ENCODE results near the gene SLC25A23.

GRCh38 chr19:6453951-6454565 lies 5.5 kb downstream of the SLC25A23 start:
- TF ChIP-seq POLR2A (conservative IDR thresholded peaks at IDR 0.05) (no peak), CTCF (IDR thresholded peaks at IDR 0.05 in 2 of 3, conservative IDR thresholded peaks at IDR 0.05 in 1 of 3; ENCODE audit: insufficient read depth in 2 of 3, low read depth in 1 of 3, low read length in 3 of 3) (no peak), ESRRB (CRISPR knock-in tag; IDR thresholded peaks at IDR 0.05; ENCODE audit: borderline replicate concordance) (no peak)

Data from K562 (cell line).